MG63 (cell line): Measurements from ENCODE around the gene EFCAB8. TPM values are rescaled to one million over a fixed set of nuclear protein-coding genes. Genes with fewer than 3 reads are reported as not detected.
"Not testable (repeated sequence)": the region's sequence is repeated elsewhere in the genome, so short reads cannot be mapped to it uniquely, and the experiment has no call there.

Source experiments
- DNase-seq: peaks from one replicate; pipeline ENCODE4 v3.0.0-alpha.2; 2020
- H3K27me3 ChIP-seq: fragments of 250-450 bp; sonication (Bioruptor Pico); 2 replicates; pipeline ENCODE4 v1.5.1; 2020; ENCODE audit warnings: mild to moderate bottlenecking, moderate library complexity
- H3K36me3 ChIP-seq: fragments of 250-450 bp; sonication (Bioruptor Pico); 2 replicates; pipeline ENCODE4 v1.5.1; 2020; ENCODE audit warnings: mild to moderate bottlenecking, moderate library complexity
- H3K4me3 ChIP-seq: fragments of 250-450 bp; sonication (Bioruptor Pico); 2 replicates; pipeline ENCODE4 v1.5.1; 2020; ENCODE audit warnings: mild to moderate bottlenecking, moderate library complexity
- H3K9me3 ChIP-seq: fragments of 250-450 bp; sonication (Bioruptor Pico); 2 replicates; pipeline ENCODE4 v1.5.1; 2020; ENCODE audit warnings: mild to moderate bottlenecking, moderate library complexity
- total RNA-seq: library from RNA; depleted of rRNA; stranded (reverse); fragments of >200 nt; shearing (Covaris generic); gene quantifications from 2 replicates; pipeline ENCODE4 v1.2.3, GENCODE V29; 2014; ENCODE audit warnings: low replicate concordance

Gene EFCAB8
- total RNA-seq, 1 experiment from 2014 or later = not detected

GRCh38 chr20:32918296-32918695 lies 59.6 kb downstream of the EFCAB8 start:
- Histone ChIP-seq H3K9me3 (peaks cover 4% of the 10 kb centered on the region; the same call in 1 of the 2 replicates), H3K4me3 (no peak overlapping the region), H3K27me3 (no peaks in the 10 kb centered on the region), H3K36me3 (no peaks in the 10 kb centered on the region)
- DNase-seq = no peak

- Histone ChIP-seq H3K9me3 (peaks cover 4% of the 10 kb centered on the region; the same call in 1 of the 2 replicates), H3K4me3 (no peak overlapping the region), H3K27me3 (no peaks in the 10 kb centered on the region), H3K36me3 (no peaks in the 10 kb centered on the region)
- no peak for DNase-seq
These were observed 60.0 kb downstream of the EFCAB8 start for GRCh38 chr20:32918751-32919150.

- DNase-seq = no peak
- no peaks in the 10 kb centered on the region for H3K27me3 ChIP-seq
- peaks cover 4% of the 10 kb centered on the region; the same call in 1 of the 2 replicates for H3K9me3 ChIP-seq
- no peaks in the 10 kb centered on the region for H3K36me3 ChIP-seq
- no peak overlapping the region for H3K4me3 ChIP-seq
These were observed 61.3 kb downstream of the EFCAB8 start for GRCh38 chr20:32920066-32920465.

GRCh38 chr20:32920530-32921298 lies 62.0 kb downstream of the EFCAB8 start:
- Histone ChIP-seq H3K36me3 (no peaks in the 10 kb centered on the region), H3K27me3 (no peaks in the 10 kb centered on the region), H3K9me3 (no peaks in the 10 kb centered on the region; the same call in 1 of the 2 replicates), H3K4me3 (no peak overlapping the region)
- DNase-seq = no peak

- H3K4me3 ChIP-seq = no peak overlapping the region
- DNase-seq = no peak
- no peaks in the 10 kb centered on the region for H3K36me3 ChIP-seq
- H3K9me3 ChIP-seq = no peaks in the 10 kb centered on the region
- H3K27me3 ChIP-seq = no peaks in the 10 kb centered on the region
These were observed 63.7 kb downstream of the EFCAB8 start for GRCh38 chr20:32922466-32922865.

- Histone ChIP-seq H3K36me3 (no peaks in the 10 kb centered on the region), H3K9me3 (no peaks in the 10 kb centered on the region), H3K27me3 (no peaks in the 10 kb centered on the region), H3K4me3 (no peak overlapping the region)
- no peak for DNase-seq
These were observed 66.1 kb downstream of the EFCAB8 start for GRCh38 chr20:32924781-32925180.

GRCh38 chr20:32925481-32926196 lies 66.9 kb downstream of the EFCAB8 start:
- no peak for DNase-seq
- no peaks in the 10 kb centered on the region for H3K27me3 ChIP-seq
- H3K4me3 ChIP-seq = no peak overlapping the region
- H3K36me3 ChIP-seq = no peaks in the 10 kb centered on the region
- no peaks in the 10 kb centered on the region for H3K9me3 ChIP-seq

- Histone ChIP-seq H3K27me3 (no peaks in the 10 kb centered on the region), H3K4me3 (no peak overlapping the region), H3K9me3 (no peaks in the 10 kb centered on the region), H3K36me3 (no peaks in the 10 kb centered on the region)
- no peak for DNase-seq
These were observed 70.4 kb downstream of the EFCAB8 start for GRCh38 chr20:32929162-32929561.

GRCh38 chr20:32930181-32930580 lies 71.5 kb downstream of the EFCAB8 start:
- no peak overlapping the region for H3K4me3 ChIP-seq
- H3K27me3 ChIP-seq = no peaks in the 10 kb centered on the region
- no peak for DNase-seq
- no peaks in the 10 kb centered on the region for H3K9me3 ChIP-seq
- no peaks in the 10 kb centered on the region for H3K36me3 ChIP-seq

- Histone ChIP-seq H3K36me3 (no peaks in the 10 kb centered on the region), H3K4me3 (no peak overlapping the region), H3K9me3 (no peaks in the 10 kb centered on the region), H3K27me3 (no peaks in the 10 kb centered on the region)
- no peak for DNase-seq
These were observed 72.0 kb downstream of the EFCAB8 start for GRCh38 chr20:32930701-32931100.

GRCh38 chr20:32934580-32934979 lies 75.9 kb downstream of the EFCAB8 start:
- no peaks in the 10 kb centered on the region for H3K27me3 ChIP-seq
- H3K4me3 ChIP-seq = no peak overlapping the region
- H3K9me3 ChIP-seq = no peaks in the 10 kb centered on the region
- no peak for DNase-seq
- no peaks in the 10 kb centered on the region for H3K36me3 ChIP-seq

- Histone ChIP-seq H3K36me3 (no peaks in the 10 kb centered on the region), H3K4me3 (no peak overlapping the region), H3K27me3 (peaks cover 2% of the 10 kb centered on the region), H3K9me3 (no peaks in the 10 kb centered on the region)
- no peak for DNase-seq
These were observed 82.6 kb downstream of the EFCAB8 start for GRCh38 chr20:32941155-32941885.

- Histone ChIP-seq H3K4me3 (no peak overlapping the region), H3K27me3 (peaks cover 2% of the 10 kb centered on the region), H3K36me3 (no peaks in the 10 kb centered on the region), H3K9me3 (no peaks in the 10 kb centered on the region)
- DNase-seq = no peak
These were observed 84.8 kb downstream of the EFCAB8 start for GRCh38 chr20:32943490-32944052.

- Histone ChIP-seq H3K9me3 (no peaks in the 10 kb centered on the region), H3K36me3 (no peaks in the 10 kb centered on the region), H3K4me3 (no peak overlapping the region), H3K27me3 (peaks cover 2% of the 10 kb centered on the region)
- no peak for DNase-seq
These were observed 87.0 kb downstream of the EFCAB8 start for GRCh38 chr20:32945710-32946221.

- Histone ChIP-seq H3K9me3 (no peaks in the 10 kb centered on the region), H3K36me3 (no peaks in the 10 kb centered on the region), H3K4me3 (no peak overlapping the region), H3K27me3 (peaks cover 6% of the 10 kb centered on the region)
- no peak for DNase-seq
These were observed 87.9 kb downstream of the EFCAB8 start for GRCh38 chr20:32946629-32947028.

GRCh38 chr20:32950539-32950938 lies 91.8 kb downstream of the EFCAB8 start:
- DNase-seq, H3K4me3 ChIP-seq, H3K9me3 ChIP-seq, H3K27me3 ChIP-seq, H3K36me3 ChIP-seq: not testable (repeated sequence)

- no peaks in the 10 kb centered on the region for H3K36me3 ChIP-seq
- peaks cover 3% of the 10 kb centered on the region for H3K9me3 ChIP-seq
- DNase-seq = no peak
- H3K4me3 ChIP-seq = no peak overlapping the region
- no peaks in the 10 kb centered on the region for H3K27me3 ChIP-seq
These were observed 98.7 kb downstream of the EFCAB8 start for GRCh38 chr20:32957459-32957858.
